ENCODE measurements around the gene COL11A1.

DNA sequence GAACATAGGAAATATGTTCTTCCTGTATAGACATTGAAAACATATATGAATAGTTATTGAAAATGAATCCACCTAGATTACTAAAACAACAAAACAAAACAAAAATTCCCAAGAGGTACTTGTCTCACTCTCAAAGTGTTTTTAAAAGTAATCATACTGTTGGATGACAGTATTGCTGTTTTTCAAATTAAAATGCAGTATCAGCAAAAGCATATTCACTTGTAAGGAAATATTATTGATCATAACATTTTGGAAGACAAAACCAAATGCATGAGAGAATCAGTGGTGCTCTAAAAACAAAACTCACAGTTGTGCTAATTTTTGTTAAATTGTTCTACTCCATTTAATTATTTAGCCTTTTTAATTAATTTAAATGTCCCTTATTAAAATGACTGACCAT lies 131.0 kb downstream of the COL11A1 start:
- TF ChIP-seq, protein P1, sequence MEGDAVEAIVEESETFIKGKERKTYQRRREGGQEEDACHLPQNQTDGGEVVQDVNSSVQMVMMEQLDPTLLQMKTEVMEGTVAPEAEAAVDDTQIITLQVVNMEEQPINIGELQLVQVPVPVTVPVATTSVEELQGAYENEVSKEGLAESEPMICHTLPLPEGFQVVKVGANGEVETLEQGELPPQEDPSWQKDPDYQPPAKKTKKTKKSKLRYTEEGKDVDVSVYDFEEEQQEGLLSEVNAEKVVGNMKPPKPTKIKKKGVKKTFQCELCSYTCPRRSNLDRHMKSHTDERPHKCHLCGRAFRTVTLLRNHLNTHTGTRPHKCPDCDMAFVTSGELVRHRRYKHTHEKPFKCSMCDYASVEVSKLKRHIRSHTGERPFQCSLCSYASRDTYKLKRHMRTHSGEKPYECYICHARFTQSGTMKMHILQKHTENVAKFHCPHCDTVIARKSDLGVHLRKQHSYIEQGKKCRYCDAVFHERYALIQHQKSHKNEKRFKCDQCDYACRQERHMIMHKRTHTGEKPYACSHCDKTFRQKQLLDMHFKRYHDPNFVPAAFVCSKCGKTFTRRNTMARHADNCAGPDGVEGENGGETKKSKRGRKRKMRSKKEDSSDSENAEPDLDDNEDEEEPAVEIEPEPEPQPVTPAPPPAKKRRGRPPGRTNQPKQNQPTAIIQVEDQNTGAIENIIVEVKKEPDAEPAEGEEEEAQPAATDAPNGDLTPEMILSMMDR (IDR thresholded peaks at IDR 0.05; ENCODE audit: insufficient read depth, low read depth, low read length), result no peak
- TF ChIP-seq EZH2 (IDR thresholded peaks at IDR 0.05; ENCODE audit: insufficient read depth, low read length), result no peak

Data from astrocyte (in vitro differentiated cells and primary cell).